ENCODE data around the gene TGM6.

Gene TGM6

DNA sequence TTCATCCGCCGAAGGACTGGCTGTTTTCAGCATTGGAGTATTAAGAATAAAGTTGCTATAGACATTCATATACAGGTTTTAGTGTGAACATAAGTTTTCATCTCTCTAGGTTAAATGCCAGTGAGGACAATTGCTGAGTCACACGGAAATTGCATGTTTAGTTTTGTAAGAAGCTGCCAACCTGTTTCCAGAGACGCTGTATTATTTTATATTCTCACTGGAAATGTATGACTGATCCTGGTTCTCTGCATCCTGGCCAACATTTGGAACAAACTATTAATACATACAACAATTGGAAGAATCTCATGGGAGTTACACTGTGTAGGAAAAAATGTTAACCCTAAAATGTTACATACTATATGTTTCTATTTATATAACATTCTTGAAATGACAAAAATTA lies 16.7 kb upstream of the TGM6 start:
- DNase-seq (ENCODE audit: low read depth in 2 of 2): no peak

DNA sequence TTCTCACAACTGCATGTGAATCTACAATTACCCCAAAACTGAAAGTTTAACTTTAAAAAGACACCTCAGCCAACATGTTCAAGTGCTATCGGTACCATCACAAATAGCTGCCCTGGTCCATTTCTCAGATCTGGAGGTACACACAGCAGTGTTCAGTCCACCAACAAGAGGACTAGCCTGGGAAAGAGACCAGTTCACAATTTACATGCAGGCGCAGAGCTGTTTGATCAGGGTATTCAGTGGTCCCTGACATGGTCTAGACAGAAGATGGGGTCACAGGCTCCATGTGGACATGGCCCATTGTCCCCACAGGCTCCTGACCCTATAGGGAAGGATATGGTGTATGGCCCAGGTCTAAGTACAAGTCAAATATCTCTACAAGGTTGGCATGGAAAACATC lies 15.6 kb upstream of the TGM6 start:
- DNase-seq (ENCODE audit: low read depth in 2 of 2): no peak

DNA sequence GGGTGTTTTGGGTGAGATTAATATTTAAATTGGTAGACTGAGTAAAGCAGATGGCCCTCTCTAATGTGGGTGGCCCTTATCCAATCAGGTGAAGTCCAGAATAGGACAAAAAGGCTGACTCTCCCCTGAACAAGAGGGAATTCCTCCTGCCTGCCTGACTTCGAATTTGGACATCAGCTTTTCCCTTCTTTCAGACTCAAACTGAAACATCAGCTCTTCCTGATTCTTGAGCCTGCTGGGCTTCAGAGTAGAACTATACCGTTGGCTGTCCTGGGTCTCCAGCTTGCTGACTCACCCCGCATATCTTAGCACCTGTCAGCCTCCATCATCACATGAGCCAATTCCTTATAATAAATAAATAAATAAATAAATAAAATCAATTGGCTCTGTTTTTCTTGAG lies 15.0 kb upstream of the TGM6 start:
- no peak for DNase-seq (ENCODE audit: low read depth in 2 of 2)

DNA sequence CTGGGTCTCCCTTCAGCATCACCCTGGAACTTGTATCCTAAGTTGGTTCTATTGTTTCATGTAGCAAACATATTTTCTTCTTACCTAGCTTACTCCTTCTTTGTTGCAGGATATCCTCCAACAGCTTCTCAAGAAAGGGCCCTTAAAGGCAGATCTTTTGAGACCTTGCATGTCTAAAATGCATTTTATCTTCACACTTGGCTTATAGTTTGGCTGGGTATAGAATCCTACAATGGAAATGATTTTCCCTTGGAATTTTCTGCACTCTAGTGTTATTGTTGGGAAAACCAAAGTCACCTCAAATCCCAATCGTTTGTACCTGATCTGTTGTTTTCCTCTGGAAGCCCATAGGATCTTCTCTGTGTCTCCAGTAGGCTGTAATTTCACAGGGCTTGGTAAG lies 12.1 kb upstream of the TGM6 start:
- no peak for DNase-seq (ENCODE audit: low read depth in 2 of 2)

DNA sequence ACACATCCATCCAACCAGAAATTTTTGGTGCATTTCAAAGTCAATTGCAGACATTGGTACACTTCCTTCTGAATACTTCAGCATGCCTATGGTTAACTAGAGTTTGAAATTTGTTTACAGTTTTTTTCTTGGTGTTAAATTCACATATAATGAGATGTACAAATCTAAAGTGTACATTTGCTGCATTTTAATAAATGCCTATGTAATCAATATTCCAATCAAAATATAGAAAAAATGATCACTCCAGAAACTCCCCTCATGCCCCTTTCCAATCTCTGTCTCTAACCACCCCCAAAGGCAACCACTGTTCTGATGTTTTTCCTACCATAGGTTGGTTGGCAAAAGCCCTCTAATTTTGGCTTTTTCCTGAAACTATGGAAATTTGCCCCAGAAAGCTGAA lies 7.6 kb upstream of the TGM6 start:
- no peak for DNase-seq (ENCODE audit: low read depth in 2 of 2)

DNA sequence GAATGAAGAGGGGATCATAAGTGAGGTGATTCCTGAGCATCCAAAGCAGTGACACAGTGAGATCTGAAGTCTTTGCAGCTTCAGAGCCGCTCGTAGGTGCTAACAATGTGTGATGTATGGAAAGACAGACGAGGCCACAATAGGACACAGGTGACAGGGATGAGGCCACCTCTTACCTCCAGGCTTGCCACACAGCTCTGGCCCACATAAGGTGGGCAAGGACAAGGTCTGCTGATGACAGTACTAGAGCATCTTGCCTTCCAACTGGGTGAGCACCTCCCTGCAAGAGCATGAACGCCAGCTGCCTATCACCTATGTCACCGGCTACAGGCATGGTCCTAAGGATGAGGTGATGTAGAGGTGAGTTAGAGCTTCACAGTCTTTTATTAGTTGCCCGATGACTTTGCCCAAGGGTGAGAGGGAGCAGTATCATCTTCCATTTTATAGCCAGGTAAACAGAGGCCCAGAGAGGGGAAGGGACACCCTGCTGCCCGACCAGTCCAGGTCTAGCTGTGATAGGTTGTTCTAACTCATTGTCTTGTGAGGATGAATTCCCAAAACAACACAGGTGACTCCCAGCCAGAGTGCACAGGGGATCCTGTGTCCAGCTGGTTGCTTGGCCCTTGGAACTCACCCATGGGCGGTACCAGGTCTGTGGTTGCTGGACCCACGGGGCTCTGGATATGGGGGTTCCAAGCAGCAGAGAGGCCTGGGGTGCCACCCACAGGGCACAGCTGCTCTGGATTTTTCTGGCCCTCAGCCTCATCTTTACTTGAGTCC lies 6.2 kb upstream of the TGM6 start:
- no peak for DNase-seq (ENCODE audit: low read depth in 2 of 2)

DNA sequence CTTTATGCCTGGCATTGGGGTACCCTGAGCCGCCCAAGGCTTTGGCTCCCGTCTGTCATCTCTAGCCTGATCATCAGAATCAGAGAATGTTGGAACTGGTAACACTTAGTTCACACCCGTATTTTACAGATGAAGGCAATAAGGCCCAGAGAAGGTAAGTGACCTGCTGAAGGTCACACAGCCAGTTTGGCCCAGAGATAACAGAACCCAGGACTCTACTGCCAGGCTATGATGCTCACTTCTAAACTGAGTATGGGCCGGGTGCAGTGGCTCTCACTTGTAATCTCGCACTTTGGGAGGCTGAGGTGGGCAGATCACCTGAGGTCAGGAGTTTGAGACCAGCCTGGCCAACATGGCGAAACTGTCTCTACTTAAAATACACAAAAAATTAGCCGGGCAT lies 1.8 kb upstream of the TGM6 start:
- no peak for DNase-seq (ENCODE audit: low read depth in 2 of 2)

DNA sequence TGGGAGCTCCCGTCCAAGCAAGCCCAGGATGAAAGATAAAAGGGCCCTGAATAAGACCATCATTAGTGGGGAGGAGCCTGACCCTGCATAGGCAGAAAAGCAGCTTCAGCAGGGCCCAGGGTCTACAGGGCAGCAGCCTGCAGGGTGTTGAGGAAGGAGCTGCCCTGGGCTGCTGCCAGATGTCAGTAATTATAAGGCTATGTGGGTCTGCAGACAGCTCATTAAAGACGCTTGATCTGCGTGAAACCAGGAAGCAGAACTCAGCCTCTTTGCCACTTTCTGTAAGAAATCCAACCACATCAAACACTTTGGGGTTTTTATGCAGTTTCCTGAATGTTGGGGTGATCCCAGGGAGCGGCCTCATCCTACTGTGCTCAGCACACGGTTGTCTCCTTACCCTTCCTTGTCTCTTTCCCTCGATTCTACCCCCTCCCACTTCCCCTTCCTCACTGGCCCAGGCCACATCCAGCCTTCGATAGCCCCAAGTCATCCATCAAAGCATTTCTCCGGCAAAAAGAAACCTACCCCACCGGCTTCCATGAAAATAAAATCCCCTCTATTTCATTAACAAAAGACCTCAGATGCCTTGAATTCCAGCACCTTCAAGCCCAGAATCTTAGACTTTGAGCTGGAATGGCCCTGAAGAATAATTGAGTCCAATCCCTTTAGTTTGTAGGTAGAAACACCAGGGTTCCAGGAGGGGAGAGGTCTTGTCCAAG lies 1.0 kb upstream of the TGM6 start:
- DNase-seq (ENCODE audit: low read depth in 2 of 2): no peak

DNA sequence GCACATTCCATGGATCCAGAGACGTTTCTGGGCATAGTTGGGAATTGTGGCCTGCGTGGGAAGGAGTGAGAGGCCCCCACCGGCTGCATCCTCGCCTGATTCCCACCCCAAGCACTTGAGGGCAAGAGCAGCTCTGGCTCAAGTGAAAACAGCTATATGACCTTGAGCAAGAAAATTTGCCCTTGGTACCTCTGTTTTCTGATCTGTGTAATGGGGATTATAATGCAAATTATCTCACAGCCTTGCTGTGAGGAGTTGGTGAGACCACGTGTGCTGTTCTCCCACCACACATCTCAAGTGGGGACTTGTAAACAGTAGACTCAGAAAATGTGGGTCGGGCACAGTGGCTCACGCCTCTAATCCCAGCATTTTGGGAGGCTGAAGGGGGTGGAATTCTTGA lies 602 bp downstream of the TGM6 start:
- DNase-seq (ENCODE audit: low read depth in 2 of 2): no peak

DNA sequence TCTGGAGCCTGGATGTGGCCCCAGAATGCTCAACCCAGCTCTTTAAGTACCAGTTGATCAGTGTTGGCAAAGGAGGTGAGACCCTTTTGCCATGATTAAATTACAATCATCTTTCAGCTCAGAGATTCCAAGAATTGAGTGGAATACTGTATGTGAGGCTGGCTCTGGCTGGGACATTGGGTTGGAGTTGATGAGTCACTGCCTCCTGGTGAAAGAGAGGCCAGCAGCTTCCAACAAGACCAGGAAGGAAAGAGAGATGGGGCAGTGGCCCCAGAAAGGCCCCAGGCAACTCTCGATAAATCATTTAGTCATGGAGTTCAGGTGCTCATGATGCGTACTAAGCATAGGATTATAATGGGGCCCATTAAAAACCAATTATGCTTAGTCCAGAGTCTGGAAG lies 2.1 kb downstream of the TGM6 start:
- DNase-seq (ENCODE audit: low read depth in 2 of 2): no peak

DNA sequence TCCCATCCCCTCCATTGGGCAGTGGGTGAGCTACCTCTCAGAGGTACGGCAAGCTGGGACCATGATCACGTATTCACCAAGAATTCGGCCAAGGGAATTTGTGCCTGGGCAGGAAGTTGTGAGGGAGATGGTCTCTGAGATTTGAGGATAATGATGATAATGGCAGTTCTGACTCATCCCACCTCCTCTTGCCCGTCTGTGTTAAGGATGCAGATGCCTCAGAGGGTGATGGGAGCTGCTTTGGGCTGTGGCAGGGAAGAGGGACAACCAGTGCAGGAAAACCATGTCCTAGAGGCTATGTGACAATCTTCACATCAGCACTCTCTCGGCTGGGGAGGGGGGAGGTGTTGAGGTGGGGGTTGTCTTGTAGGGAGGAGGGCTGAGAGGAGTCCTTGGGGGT lies 4.3 kb downstream of the TGM6 start:
- no peak for DNase-seq (ENCODE audit: low read depth in 2 of 2)

DNA sequence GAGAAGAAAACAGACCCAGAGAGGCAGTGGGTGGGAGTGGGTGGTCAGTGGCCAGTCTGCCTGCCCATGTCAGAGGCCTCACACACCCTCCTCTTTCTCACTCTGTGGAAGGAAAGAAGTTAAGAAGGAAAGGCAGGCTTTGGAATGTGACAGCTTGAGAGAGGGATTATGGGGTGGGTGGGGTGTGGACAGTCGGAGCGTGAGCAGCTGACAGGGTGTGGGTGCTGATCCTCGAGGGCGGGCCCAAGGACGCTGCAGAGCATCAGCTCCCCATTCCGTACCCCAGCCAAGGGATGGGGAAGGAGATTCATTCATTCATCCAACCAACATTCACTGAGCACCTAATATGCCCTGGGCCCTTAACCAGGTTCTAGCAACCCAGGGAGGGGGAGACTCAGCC lies 4.8 kb downstream of the TGM6 start:
- no peak for DNase-seq (ENCODE audit: low read depth in 2 of 2)

DNA sequence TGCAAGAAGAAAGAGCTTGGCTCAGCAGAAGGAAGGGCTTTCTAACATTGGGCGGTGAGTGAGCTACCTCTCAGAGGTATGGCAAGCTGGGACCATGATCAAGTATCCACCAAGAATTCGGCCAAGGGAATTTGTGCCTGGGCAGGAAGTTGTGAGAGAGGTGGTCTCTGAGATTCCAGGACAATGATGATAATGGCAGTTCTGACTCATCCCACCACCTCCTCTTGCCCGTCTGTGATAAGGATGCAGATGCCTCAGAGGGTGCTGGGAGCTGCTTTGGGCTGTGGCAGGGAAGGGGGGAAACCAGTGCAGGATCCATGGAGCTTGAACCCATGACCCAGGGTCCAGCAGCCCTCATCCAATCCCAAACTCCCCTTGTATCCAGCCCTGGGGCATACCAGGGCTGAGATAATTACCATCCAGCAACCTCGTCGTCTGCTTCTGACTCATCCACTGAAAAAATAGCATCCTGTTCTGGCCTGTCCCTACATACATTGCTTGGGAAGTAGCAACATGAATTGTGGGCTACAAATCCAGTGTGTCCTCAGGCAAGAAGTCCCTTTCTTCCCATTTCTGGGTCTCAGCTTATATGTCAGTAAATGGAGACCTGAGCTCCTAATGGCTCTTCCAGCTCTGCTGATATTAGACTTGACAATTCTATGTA lies 5.9 kb downstream of the TGM6 start:
- no peak for DNase-seq (ENCODE audit: low read depth in 2 of 2)

DNA sequence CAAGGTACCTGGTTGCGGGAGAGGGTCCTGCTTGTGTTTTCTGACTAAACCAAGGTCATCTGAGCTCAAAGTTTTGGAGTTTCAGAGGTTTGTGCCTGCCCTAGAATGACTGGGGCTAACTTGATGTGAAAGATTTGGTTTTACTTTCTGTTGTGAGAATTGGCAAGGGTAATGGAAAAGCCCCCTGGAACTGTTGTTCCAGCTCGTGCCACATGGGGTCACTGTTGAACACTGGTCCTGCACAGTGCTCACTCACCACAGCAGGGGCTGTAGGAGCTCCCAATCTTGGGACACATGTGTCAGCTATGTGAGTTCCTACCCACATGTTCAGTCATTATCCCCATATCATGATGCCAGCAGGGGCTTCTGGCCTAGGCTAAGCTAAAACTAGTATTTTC lies 6.5 kb downstream of the TGM6 start:
- no peak for DNase-seq (ENCODE audit: low read depth in 2 of 2)

DNA sequence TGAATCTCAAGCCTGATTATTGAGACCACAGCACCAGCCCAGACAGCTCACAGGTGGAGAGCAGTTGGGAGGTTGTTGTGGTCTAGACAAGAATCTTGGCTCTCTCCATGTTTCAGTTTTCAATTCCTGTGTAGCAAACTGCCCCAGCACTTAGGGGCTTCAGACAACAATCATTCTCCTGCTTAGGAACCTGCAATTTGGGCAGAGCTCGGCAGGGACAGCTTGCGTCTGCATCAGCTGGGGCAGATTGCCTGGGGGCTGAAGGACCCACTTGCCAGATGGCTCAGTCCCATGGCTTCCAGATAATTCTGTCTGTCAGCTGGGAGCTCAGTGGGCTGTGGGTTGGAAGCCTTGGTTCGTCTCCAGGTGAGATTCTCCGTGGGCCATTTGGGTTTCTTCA lies 6.9 kb downstream of the TGM6 start:
- DNase-seq (ENCODE audit: low read depth in 2 of 2): no peak

DNA sequence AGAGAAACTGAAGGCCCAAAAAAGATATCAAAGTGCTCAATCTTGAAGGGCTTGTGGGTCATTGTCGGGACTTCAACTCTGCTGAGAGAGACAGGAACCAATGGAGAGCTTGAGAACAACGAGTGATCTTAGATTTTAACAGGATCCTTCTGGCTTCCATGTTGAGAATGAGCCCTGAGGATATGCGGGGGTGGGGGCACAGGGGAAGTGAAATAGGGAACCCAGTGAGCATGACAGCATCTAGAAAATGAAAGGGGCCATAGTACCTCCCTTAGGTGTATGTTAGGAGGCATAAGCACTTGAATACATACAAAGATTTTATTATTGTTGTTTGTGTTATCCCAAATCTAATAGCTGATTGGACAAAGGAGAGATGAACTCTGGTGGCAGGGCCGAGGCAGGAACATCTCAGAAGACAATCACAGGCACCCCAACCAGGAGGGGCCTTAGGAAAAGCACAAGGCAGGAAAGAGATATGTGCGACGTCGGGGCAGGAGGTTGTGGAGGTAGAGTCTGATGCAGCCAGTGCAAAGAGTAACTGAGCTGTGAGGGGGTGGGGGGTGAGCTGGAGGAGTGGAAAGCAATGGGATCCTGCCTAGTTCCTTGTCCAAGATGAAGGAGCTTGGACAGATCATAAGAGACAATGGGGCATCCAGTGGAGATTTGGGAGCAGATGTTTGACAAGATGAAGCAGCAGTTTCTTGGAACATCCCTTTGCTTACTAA lies 10.4 kb downstream of the TGM6 start:
- DNase-seq (ENCODE audit: low read depth in 2 of 2): no peak

DNA sequence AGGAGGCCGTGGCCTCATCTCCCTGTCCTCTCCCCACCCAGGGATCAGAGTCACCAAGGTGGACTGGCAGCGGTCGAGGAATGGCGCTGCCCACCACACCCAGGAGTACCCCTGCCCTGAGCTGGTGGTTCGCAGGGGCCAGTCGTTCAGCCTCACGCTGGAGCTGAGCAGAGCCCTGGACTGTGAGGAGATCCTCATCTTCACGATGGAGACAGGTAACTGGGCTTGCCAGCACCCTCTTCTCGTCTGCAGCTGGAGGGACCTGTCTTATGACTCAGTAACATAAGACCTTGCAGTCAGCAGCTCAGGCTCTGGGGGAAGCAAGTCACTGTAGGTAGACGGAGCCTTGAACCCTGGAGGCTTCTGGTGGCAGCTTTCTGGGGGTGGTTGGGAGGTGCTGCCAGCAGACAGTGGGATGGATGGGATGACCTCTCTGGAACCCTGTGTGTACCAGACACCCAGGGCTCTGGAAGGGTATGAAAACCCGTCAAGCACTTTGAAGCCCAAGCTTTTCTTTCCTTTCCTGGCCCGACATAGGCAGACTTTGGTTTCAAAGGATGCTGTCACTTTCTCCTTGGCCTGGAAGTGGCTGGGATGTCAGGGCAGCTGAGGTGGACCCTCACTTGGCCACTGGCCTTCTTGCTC lies 13.8 kb downstream of the TGM6 start:
- no peak for DNase-seq (ENCODE audit: low read depth in 2 of 2)

DNA sequence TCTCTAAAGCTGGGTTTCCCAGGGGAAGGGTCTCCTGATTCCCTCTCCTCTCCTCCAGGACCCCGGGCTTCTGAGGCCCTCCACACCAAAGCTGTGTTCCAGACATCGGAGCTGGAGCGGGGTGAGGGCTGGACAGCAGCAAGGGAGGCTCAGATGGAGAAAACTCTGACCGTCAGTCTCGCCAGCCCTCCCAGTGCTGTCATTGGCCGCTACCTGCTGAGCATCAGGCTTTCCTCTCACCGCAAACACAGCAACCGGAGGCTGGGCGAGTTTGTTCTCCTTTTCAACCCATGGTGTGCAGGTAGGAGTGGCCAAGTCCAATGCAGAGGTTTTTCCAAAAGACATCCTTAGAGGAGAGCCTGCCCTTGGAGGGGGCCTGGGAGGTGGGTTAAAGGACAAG lies 14.4 kb downstream of the TGM6 start:
- DNase-seq (ENCODE audit: low read depth in 2 of 2): no peak

DNA sequence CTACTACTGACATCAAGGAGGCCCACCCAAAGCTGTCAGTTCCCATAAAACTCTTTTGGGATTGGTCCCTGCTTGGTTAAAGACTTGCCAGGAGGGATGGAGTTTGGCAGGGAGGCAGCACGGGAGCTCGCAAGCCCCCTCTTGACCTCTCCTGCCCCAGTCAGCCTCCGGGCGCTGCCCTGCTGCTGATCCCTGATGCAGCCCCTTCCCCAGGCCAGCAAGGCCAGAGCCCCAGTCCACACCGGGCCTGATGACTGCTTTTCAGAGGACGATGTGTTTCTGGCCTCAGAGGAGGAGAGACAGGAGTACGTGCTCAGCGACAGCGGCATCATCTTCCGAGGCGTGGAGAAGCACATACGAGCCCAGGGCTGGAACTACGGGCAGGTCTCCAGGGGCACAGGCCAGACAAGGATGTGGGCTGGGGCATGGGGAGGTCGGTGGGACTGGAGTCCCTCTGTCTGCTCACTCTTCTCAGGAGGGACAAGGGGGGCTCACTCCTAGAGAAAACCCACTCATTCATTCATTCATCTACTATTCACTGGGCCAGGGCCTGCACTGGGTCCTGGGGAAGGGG lies 15.6 kb downstream of the TGM6 start:
- no peak for DNase-seq (ENCODE audit: low read depth in 2 of 2)

DNA sequence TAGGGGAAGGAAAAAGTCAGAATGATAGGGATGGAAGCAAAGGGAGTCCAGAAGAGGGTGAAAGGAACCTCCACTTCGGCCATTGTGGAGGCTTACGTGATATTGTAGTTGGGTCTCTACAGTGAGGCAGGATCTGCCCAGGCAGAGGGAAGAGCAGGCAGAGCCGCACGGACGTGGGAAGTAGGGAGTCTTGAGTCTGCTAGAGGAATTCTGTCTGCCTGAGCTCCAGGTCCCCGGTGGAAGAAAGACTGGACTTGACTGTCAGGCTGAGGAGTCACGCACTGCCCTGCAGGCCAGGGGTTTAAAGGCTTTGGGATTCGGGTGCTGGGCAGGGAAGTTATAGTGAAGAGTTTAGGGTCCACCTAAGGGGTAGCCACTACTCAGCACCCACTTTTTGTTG lies 16.4 kb downstream of the TGM6 start:
- DNase-seq (ENCODE audit: low read depth in 2 of 2): no peak

DNA sequence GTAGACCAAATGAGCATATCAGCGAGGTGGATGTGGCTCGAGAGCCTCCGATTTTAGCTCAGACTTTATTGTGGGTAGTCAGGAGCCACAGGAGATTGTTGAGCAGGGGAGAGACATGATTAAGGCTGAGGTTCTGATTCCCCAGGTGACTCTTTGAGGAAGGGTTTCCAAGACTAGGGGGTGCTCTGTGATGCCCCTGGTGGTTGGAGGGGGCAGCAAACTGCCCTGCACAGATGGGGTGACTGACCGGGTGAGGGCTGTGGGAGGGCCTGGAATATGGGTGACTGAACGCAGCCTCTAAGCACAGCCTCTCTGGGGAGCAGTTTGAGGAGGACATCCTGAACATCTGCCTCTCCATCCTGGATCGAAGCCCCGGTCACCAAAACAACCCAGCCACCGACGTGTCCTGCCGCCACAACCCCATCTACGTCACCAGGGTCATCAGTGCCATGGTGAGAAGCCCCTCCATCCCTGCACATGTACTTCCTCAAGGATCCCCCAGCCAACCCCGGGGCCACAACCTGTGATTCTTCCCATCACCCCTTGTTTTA lies 17.0 kb downstream of the TGM6 start:
- no peak for DNase-seq (ENCODE audit: low read depth in 2 of 2)
